Hepatocyte (in vitro differentiated cells): ENCODE data around the gene TK1. TPM values are rescaled to one million over a fixed set of nuclear protein-coding genes. Genes with fewer than 3 reads are reported as not detected.

ENCODE experiments used
- DNase-seq: peaks from one replicate; pipeline ENCODE4 v3.0.0-alpha.2; 2016; ENCODE audit warnings: low spot score
- H2AFZ ChIP-seq: fragments of 200-600 bp; sonication (generic); 2 replicates; pipeline ENCODE4 v1.6.0; 2016; ENCODE audit warnings: antibody characterized with exemption, mild to moderate bottlenecking
- H3K27ac ChIP-seq: fragments of 200-600 bp; sonication (generic); 2 replicates; pipeline ENCODE4 v1.5.1; 2016; ENCODE audit warnings: mild to moderate bottlenecking
- H3K27me3 ChIP-seq: fragments of 200-600 bp; sonication (generic); 2 replicates; pipeline ENCODE4 v1.6.1; 2016
- H3K36me3 ChIP-seq: fragments of 200-600 bp; sonication (generic); replicated peaks from 2 replicates; pipeline ENCODE4 v1.5.1; 2016; ENCODE audit warnings: low read depth; ENCODE audit not compliant: insufficient read depth
- H3K4me1 ChIP-seq: fragments of 200-600 bp; sonication (generic); 2 replicates; pipeline ENCODE4 v1.5.1; 2016; ENCODE audit warnings: mild to moderate bottlenecking, moderate library complexity; ENCODE audit not compliant: insufficient read depth
- H3K4me2 ChIP-seq: fragments of 200-600 bp; sonication (generic); 2 replicates; pipeline ENCODE4 v1.6.0; 2016
- H3K4me3 ChIP-seq: fragments of 200-600 bp; sonication (generic); 2 replicates; pipeline ENCODE4 v1.5.1; 2016; ENCODE audit warnings: mild to moderate bottlenecking
- H3K79me2 ChIP-seq: fragments of 200-600 bp; sonication (generic); 2 replicates; pipeline ENCODE4 v1.6.0; 2017; ENCODE audit warnings: mild to moderate bottlenecking
- H3K9me2 ChIP-seq: fragments of 200-600 bp; sonication (generic); replicated peaks from 2 replicates; pipeline ENCODE4 v1.6.0; 2017; ENCODE audit warnings: mild to moderate bottlenecking; ENCODE audit not compliant: insufficient read depth
- H3K9me3 ChIP-seq: fragments of 200-600 bp; sonication (generic); 2 replicates; pipeline ENCODE4 v1.5.1; 2016; ENCODE audit warnings: low read depth, mild to moderate bottlenecking
- H4K20me1 ChIP-seq: fragments of 200-600 bp; sonication (generic); 2 replicates; pipeline ENCODE4 v1.6.0; 2016; ENCODE audit warnings: mild to moderate bottlenecking; ENCODE audit not compliant: insufficient read depth, poor library complexity, severe bottlenecking
- CTCF ChIP-seq: fragments of 200-600 bp; sonication (generic); IDR thresholded peaks from 2 replicates; pipeline ENCODE4 v1.5.1; 2016; ENCODE audit warnings: antibody characterized with exemption, mild to moderate bottlenecking; ENCODE audit not compliant: poor library complexity
- EZH2 ChIP-seq: fragments of 200-600 bp; sonication (generic); IDR thresholded peaks from 2 replicates; pipeline ENCODE4 v1.6.1; 2016; ENCODE audit warnings: antibody characterized with exemption, mild to moderate bottlenecking, borderline replicate concordance
- EZH2phosphoT487 ChIP-seq: fragments of 200-600 bp; sonication (generic); IDR thresholded peaks from one replicate; pipeline ENCODE4 v1.6.1; 2018; ENCODE audit warnings: antibody characterized with exemption, mild to moderate bottlenecking, low read depth, moderate library complexity; ENCODE audit not compliant: unreplicated experiment, severe bottlenecking
- WGBS: methylation state at CpG from one replicate; pipeline ENCODE4 v1.1.6; 2016; ENCODE audit warnings: low lambda C conversion rate; ENCODE audit errors: missing lambda C conversion rate; 5-methylcytosine and 5-hydroxymethylcytosine counted together
- polyA plus RNA-seq: library from polyadenylated mRNA; unstranded; fragments of >200 nt; fragmentation: Nextera tagmentation; extraction: Ambion mirVana; gene quantifications from 2 replicates; pipeline ENCODE4 v1.2.1, GENCODE V29; 2016
- total RNA-seq: library from RNA; depleted of rRNA; stranded (reverse); fragments of >200 nt; gene quantifications from 2 replicates; pipeline ENCODE4 v1.2.3, GENCODE V29; 2014

Gene TK1
- total and polyA plus RNA-seq, 2 experiments from 2014 or later = 8.3 to 29.9 TPM

- Histone ChIP-seq H3K27me3 (no peaks in the 10 kb centered on the region), H3K4me1 (peaks cover 29% of the 10 kb centered on the region)
Measured at GRCh38 chr17:78148286-78149016, 38.4 kb downstream of the TK1 start.

GRCh38 chr17:78147315-78147998 is 39.4 kb downstream of the TK1 start:
- no peak for DNase-seq
- Histone ChIP-seq H2AFZ (no peak overlapping the region), H3K4me1 (peaks cover 29% of the 10 kb centered on the region), H3K36me3 (no peaks in the 10 kb centered on the region), H3K4me3 (no peak overlapping the region), H3K79me2 (no peaks in the 10 kb centered on the region), H3K27me3 (no peaks in the 10 kb centered on the region), H3K4me2 (no peak overlapping the region), H4K20me1 (no peaks in the 10 kb centered on the region), H3K9me3 (no peaks in the 10 kb centered on the region), H3K27ac (no peak overlapping the region), H3K9me2 (no peaks in the 10 kb centered on the region)
- no peak for TF ChIP-seq EZH2
- 89% methylated on average over 8 of the region's 8 CpGs for WGBS

More at GRCh38 chr17:78148286-78149016, 38.4 kb downstream of the TK1 start:
- Histone ChIP-seq H3K27ac (no peak overlapping the region), H3K9me2 (no peaks in the 10 kb centered on the region), H3K4me3 (no peak overlapping the region), H4K20me1 (no peaks in the 10 kb centered on the region), H3K36me3 (no peaks in the 10 kb centered on the region), H3K79me2 (no peaks in the 10 kb centered on the region), H3K4me2 (no peak overlapping the region), H2AFZ (no peak overlapping the region), H3K9me3 (no peaks in the 10 kb centered on the region)
- no peak for TF ChIP-seq EZH2
- no peak for TF ChIP-seq EZH2phosphoT487
- TF ChIP-seq CTCF = no peak
- no peak for DNase-seq
- 83% methylated on average over 14 of the region's 14 CpGs for WGBS

GRCh38 chr17:78146881-78147280 is 40.0 kb downstream of the TK1 start:
- 83% methylated on average over 6 of the region's 6 CpGs for WGBS
- TF ChIP-seq CTCF (no peak), EZH2phosphoT487 (no peak), EZH2 (no peak)
- H3K79me2 ChIP-seq = no peaks in the 10 kb centered on the region
- no peaks in the 10 kb centered on the region for H3K9me3 ChIP-seq
- no peak for DNase-seq
- H3K4me1 ChIP-seq = peaks cover 29% of the 10 kb centered on the region
- H3K4me2 ChIP-seq = no peak overlapping the region
- H3K27me3 ChIP-seq = no peaks in the 10 kb centered on the region
- H3K27ac ChIP-seq = no peak overlapping the region
- H2AFZ ChIP-seq = no peak overlapping the region
- H4K20me1 ChIP-seq = no peaks in the 10 kb centered on the region
- no peaks in the 10 kb centered on the region for H3K9me2 ChIP-seq
- no peak overlapping the region for H3K4me3 ChIP-seq
- no peaks in the 10 kb centered on the region for H3K36me3 ChIP-seq

GRCh38 chr17:78146471-78146869 is 40.4 kb downstream of the TK1 start:
- Histone ChIP-seq H3K36me3 (no peaks in the 10 kb centered on the region), H3K9me2 (no peaks in the 10 kb centered on the region), H3K27me3 (no peaks in the 10 kb centered on the region), H3K4me3 (no peak overlapping the region), H3K4me2 (no peak overlapping the region), H3K27ac (no peak overlapping the region), H3K79me2 (no peaks in the 10 kb centered on the region), H3K4me1 (peaks cover 29% of the 10 kb centered on the region), H3K9me3 (no peaks in the 10 kb centered on the region), H2AFZ (no peak overlapping the region), H4K20me1 (no peaks in the 10 kb centered on the region)
- 96% methylated on average over 7 of the region's 7 CpGs for WGBS
- DNase-seq = no peak
- TF ChIP-seq EZH2phosphoT487 (no peak), EZH2 (no peak), CTCF (no peak)
